Esophagus squamous epithelium (tissue), 4 donors: ENCODE data around the gene CXorf66.

Source experiments
- POLR2A ChIP-seq, 4 donors: fragments of 450-650 bp; IDR thresholded peaks; one replicate each; pipeline ENCODE4 v1.6.1; 2017; ENCODE audit warnings: antibody characterized with exemption in 4 of 4, mild to moderate bottlenecking in 4 of 4, moderate library complexity in 3 of 4
- TF ChIP-seq, protein P1 (sequence below), 6 experiments: fragments of 450-650 bp in 4 of 6; fragments of 200-600 bp in 2 of 6; sonication (generic) in 2 of 6; IDR thresholded peaks; one replicate each; pipeline ENCODE4 v1.5.1; 2016 to 2019; ENCODE audit warnings: antibody characterized with exemption in 6 of 6, mild to moderate bottlenecking in 4 of 6, moderate library complexity in 4 of 6

DNA sequence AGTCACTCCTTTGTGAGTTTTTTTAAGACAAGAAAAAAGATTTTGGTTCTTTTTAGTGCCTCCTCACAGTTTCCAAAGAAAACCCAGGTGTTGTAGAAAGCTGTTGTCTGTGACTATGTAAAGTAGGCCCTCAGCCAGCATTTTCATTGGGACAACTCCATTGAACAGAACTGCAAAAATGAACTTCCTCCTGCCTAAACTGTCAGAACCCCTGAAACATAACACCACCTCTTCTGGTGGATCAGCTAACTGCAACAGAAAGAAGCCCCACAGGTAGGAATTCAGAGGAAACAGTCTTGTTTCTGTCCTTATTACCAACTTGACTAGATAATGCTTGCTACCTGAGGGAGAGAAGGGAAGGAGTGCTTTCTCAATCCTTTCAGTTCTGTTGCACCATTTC, 29.1 kb downstream of the CXorf66 start:
- TF ChIP-seq, protein P1, sequence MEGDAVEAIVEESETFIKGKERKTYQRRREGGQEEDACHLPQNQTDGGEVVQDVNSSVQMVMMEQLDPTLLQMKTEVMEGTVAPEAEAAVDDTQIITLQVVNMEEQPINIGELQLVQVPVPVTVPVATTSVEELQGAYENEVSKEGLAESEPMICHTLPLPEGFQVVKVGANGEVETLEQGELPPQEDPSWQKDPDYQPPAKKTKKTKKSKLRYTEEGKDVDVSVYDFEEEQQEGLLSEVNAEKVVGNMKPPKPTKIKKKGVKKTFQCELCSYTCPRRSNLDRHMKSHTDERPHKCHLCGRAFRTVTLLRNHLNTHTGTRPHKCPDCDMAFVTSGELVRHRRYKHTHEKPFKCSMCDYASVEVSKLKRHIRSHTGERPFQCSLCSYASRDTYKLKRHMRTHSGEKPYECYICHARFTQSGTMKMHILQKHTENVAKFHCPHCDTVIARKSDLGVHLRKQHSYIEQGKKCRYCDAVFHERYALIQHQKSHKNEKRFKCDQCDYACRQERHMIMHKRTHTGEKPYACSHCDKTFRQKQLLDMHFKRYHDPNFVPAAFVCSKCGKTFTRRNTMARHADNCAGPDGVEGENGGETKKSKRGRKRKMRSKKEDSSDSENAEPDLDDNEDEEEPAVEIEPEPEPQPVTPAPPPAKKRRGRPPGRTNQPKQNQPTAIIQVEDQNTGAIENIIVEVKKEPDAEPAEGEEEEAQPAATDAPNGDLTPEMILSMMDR (IDR thresholded peaks at IDR 0.05) = no peak
- TF ChIP-seq POLR2A (IDR thresholded peaks at IDR 0.05) = no peak
